IPS-NIHi11 (cell line): ENCODE data around the gene CASQ1.

ENCODE experiments used
- DNase-seq: peaks from one replicate; pipeline ENCODE4 v3.0.0; 2012; ENCODE audit warnings: mixed read lengths, low spot score

Gene CASQ1

DNA sequence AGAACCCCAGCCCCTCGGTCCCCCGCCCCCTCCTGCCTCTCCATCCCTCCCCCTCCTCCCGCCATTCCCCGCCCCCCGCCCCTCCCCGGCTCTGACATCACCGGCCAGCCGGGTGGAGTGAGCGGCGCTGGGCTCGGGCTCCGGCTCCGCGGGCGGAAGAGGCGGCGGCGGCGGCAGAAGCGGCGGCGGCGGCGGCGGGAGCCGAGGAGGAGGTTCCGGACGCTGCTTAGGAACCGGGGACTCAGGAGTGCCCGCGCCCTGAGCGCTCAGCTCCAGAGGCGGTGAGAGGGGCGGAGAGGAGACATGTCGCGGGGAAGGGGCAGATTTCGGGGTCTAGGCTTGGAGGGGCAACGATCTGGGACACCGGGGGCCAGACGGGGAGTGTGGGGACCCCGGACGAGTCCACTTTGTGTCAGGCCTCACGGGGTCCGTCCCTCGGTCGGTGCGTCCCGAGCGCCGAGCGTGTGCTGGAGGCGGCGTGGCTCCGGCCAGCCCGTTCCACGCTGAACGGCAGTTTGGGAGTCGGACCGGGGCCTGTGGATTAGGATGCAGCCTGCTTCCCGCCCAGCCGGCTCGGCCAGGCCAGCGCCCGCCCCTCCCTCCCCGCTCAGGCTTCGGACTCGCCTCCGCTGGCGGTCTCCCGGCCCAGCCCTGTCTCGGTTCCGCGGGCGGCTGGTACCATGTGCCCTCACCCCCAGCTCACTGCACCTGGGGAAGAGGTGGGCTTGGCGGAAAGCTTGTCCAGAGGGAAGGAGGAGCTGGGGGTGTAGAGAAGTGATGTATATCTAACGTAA lies 15.1 kb downstream of the CASQ1 start, which contains the start of gene PEA15:
PEA15 (plus strand) TSS at position 143 of the 794 bp plus-strand sequence. CDS start 6,161 bp downstream, outside the sequence.
- peak; percentile 98 for DNase-seq

DNA sequence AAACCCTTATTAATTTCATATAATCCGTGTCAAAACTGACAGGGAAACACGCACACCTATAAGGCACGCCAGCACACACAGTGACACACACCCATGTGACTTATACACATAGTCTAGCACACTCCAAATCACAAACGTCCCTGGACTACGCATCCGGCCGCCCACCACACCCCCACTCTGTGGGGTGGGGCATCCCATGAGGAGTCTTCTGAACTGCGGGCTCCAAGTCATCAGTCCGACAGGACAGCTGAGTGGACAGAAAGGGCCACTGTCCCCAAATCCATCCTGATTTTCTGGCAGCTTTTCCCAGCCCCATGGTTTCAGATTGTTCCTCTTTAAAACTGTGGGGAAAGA lies 15.6 kb downstream of the CASQ1 start:
- no peak for DNase-seq

DNA sequence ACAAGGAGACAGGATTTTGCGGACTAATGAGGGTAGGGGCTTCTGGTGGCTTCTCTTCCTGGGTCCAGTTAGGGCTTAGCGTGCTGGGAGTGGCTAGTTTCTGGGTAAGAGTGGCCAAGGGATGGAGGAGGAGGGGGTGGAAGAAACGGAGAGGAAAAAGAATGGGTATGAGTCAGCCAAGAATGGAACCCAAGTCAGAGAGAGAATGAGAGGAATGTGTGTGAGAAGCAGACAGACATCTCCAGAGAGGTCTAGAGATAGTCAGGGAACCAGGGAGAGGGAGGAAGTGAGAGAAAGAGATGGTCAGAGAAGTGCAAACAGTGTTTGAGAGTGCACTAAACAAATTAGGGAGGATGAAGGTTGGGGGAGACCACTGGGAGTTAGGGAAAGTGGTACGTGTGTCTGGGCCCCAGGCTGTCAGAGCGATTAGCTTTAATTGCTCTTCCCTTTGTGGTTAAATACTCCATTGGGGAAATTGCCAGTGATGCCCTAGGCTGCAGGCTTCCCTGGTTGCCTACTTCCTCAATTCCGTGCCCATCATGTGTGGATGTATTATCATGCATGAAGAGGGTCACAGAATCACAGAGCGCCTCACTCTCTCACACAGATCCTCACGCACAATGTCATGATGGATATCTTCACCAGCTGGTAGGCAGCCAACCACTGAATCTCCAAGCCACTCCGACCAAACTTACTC lies 16.2 kb downstream of the CASQ1 start:
- peak; percentile 56 for DNase-seq

DNA sequence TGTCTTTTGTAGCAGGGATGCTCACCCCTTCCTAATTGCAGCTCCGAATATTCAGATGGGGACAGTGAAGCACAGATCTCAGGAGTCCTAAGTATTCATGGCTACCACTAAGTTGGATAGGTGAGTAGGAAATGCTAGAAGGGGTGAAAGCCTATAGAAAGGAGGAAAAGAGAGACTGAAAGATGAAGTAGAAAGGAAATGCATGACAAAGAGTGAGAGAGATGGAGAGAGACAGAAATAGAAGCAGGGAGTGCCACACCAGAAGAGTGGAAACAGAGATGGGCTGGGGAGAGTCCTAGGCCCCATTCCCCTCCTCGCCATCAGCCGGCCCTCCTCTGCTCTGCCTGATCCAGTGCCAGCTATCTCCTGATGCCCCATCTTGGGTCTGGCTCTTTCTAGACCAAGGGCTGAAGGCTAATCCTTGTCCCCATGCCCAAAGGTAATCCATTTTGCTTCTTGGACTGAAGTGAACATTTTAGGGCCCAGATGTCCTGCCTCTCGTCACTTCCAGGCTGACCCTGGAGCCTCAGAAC lies 16.8 kb downstream of the CASQ1 start:
- no peak for DNase-seq

DNA sequence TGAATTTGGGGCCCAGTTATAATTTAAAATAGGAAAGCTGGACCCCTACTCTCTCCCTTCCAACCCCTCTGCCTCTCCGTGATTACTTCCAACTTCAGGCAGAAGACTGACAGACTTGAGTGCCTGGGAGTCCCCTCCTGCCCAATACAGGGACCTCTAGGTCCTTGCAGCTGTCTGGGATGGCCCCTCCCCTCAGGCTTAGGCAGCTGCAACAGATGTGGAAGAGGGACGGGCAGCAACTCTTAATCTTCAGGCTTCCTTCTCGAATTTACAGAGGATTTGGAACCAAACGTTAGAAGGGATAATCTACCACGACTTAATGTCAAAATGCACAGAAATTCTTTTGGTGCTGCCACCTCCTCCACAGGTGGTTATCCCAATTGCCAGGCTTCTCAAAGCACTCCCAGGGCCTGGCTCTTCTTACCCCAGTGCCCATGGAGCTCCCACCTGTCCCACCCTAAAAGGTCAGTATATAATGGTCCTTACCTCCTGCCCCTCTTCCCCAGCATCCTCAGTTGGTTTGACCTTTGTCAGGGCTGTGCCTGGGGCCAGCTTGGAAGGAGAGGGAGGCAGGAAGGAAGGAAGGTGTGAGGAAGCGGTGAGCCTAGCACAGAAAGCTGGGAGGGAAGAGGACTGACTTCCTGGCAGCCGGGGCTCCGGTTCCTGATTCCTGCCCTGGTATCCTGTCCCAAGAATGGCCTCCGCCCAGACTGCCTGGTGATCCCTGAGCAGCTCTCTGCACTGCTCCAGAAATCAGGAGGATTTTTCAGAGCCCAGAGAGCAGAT lies 17.6 kb downstream of the CASQ1 start:
- no peak for DNase-seq

DNA sequence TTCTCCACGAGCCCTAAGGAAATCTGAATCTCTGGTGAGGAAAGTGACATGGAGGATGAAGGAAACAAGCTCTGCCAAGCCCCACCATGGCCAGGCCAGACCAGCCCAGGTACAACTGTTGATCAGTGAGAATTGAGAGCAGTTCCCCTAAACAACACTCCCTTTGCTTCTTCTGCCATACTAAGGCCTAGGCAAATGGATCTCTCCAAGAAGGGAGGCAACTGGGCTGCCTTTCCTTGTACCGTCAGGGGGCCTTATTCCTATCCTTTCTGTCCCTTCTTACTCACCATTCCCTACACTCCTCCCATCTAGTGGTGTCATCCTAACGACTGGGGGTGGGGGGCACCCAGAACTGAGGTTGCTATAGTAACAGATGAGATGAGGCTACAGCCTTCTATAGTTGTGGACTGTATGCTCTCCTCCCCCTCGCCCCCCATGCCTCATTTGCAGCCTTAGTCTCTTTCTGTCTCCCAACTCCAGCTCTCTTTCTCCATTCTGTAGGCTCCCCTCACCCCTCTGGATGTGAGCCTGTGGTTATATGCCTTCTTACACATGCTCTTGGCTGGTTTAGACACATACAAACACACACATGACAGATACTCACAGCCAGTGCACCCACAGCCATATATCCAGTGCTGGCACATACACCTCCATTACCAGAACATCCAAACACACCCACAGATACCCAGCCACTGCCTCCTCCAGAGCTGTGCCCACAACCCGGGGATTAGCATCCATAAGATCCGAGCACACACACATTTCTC lies 18.4 kb downstream of the CASQ1 start:
- DNase-seq: no peak

DNA sequence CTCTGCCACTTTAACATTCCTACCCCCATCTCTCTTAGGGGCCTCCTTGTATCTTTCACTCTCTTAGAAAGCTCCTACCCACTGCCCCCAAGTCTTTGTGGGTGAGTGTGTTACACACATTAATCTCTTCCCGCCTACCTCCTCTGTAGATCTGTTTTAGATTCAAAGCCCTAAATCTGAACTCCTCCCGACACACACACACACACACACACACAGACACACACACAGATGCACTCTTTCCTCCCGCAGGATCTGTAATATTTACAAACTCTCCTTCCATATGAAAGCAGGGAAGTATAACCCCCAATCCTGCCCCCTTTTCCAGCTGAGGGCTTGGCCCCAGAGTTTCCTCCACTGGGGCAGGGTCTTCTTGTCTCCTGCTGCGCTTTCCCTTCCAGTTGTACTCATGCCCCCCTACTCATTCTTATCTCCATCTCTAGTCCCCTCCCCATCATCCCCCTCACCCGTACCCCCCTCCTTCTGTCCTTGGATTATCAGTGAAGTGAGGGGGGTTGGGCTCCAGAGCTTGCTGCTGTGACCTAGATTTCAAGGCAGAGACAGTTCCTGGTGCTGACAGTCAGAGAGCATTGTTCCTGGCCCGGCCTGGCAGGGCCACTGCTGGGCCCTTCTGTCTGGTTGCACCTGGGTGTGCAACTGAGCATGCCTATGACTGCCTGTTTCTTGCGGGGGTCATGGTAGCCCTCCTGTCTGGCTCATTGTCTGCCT lies 19.1 kb downstream of the CASQ1 start:
- no peak for DNase-seq

DNA sequence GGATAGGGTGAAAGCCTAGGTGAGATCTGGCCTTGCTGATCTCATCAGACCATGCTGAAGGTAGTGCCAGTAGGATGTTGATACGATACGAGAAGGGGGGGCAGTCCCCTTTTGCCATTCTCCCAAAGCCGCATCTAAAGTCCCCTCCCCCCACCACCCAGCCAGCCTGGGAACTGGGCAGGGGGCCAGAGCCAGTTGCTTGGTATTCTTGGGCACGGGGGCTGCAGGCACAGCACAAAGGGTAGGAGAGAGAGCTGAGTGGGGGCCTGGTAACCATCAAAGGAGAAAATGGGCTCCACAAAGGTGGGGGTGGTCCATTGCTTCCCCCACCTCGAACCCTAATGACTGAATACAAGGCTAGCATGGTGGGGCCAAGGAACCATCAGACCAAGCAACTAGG lies 20.2 kb downstream of the CASQ1 start:
- no peak for DNase-seq

DNA sequence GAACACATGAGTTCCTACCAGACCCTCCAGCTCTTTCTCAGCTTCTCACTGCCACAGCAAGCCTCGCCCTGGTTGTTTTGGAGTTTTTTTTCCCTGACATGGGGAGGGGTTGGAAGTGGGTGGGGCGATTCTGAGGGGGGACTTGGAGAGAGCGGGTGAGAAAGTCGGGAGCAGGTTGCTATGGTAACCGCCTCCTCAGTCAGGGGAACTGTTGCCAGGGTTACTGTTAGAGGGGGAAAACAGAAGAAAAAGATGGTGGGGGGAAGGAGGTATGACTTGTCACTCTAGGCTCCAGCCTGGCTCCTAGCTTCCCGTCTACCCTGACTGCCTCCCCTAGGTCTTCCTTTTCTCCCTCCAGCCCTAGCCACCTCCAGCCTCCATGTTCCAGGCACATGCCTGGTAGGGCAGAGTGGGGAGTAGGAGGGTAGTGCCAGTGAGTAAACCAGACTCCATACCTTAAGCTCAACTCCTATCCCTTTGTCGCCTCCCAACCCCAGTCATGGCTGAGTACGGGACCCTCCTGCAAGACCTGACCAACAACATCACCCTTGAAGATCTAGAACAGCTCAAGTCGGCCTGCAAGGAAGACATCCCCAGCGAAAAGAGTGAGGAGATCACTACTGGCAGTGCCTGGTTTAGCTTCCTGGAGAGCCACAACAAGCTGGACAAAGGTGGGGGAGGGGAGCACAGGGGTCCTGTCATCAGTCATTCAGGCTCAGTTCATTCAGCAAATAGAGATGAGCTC lies 20.8 kb downstream of the CASQ1 start:
- DNase-seq: no peak

DNA sequence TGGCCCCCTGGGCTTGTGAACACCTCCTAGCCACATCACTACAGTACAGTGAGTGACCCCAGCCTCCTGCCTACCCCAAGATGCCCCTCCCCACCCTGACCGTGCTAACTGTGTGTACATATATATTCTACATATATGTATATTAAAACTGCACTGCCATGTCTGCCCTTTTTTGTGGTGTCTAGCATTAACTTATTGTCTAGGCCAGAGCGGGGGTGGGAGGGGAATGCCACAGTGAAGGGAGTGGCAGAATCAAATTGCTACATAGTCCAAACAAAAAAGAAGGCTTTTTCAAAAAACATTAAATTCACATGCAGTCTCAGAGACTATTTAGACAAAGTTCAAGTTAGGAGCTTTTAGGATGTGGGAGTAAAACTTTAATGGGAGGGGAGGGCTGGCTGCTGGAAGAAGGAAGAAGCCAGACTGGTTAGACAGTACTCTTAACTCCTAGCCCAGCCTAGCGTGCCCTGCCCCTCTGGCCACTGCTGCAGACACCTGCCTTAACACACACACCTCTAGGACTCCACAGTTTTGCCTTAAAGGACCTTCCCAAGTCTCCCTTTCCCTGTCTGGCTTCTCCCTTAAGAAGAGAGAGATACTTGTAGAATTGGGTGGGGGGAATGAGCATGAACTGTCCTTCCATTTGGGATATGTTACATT lies 24.2 kb downstream of the CASQ1 start:
- DNase-seq: no peak

DNA sequence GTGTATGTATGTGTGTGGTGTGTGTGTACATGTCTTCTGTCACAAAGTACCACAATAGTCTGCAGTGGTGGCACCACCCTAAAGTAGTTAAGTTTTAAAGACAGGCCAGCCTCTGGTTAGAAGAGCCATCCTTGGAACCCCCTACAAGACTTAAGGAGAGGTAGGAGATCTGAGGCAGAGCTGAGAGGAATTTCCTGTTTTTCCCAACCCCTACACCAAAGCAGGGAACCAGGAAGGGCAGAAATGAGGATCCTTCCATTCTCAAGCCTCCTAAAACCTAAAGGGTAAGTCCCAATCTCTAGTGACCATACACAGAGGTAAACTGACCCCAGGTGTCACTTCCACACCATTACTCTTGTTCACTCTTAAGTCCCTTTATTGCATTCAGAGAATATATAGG lies 25.9 kb downstream of the CASQ1 start:
- no peak for DNase-seq

DNA sequence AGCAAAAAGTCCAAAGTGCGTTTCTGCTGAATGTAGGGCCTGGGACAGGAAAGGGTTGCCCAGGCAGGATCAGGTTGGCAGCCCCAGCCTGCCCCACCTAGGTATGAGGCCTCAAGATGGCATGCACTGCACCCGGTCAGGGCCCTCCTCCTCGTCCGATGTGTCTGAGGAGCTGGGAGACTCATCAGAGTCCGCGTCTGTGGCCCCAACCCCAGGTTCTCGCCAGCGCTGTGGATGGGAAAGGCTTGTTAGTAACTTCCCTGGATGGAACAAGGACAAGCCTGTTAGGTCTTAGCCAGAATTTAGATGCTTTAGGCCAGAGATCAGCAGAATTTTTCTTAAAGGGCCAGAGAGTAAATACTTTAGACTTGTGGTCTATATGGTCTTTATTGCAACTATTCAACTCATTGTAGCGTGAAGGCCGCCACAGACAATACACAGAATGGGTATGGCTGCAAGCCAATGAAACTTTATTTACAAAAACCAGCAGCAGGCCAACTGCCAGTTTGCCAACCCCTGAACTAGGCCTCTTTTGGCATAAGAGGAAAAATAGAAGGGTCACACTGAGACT lies 27.2 kb downstream of the CASQ1 start:
- no peak for DNase-seq

DNA sequence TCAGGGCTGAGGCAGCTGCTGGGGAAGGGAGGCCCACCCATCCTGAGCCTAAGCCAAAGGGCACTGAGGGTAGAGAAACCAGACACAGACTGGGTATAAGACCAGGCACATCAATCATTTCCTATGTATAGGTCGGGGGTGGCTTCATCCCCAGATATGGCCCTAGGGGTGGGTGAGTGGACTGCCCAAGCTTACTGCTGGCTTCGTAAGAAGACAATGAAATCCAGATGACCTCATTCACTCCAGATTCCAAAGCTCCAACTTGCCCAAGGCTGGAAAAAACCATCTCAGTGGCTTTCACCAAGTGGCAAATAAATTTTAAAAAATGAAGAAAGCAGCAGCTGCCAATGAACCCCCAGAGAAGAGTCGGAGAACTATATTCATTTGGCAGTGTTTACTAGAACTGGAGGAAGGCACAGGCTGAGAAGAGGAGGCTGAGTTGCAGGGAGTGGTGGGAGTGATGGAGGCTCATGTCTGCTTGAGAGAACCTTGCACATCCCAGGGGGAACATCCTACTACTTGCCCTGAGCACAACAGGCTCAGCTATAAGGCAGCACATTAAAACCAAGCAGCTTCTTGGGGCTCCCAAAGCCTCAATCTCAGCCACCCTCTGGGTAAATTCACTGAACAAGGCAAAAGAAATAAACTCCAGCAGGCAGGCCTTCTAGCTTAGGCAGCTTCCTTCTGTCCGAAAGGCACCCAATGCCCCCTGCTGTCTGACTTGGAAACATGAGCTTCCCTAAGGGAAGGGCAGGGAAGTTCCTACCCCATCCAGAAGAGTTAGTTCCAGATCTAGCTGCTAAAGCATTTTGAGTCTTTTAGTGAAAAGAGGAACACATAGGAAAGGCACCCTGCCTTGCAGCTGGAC lies 28.9 kb downstream of the CASQ1 start:
- DNase-seq: peak; percentile 68

DNA sequence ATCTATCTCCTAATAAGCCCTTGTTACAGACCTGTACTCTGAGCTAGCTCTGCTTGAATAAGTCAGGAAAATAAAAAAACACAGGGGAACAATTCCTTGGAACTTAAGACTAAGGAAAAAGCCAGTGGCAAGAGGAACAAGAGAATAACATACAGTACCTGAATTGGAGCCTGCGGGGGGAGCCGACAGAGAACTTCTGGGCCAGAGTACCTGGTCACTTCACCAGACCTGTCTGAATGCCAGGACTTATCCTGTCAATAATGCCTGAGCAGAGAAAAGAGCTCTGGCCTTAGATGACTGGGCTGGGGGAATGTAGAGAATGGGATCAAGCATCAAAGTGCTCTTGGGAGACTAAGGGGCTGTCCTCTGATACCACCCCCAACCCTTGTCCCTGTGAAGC lies 29.9 kb downstream of the CASQ1 start:
- no peak for DNase-seq

DNA sequence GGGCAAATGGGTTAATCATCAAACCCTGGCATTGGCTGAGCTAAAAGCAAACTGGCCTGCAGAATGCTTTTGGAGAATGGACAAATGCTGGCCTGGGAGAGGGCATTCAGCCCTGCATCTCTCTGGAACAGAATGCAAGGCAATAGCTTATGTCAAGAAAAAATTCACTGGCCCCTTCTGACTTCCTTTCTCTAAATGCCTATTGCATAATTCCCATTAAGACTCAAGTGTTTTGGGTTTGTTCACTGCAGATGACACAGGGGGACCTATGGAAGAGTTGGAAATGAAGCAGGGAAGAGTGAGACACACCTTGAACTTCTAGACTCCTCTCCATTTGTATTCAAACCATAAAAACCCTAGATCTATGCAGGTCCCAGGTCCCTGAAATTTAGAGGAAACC lies 30.7 kb downstream of the CASQ1 start:
- no peak for DNase-seq

DNA sequence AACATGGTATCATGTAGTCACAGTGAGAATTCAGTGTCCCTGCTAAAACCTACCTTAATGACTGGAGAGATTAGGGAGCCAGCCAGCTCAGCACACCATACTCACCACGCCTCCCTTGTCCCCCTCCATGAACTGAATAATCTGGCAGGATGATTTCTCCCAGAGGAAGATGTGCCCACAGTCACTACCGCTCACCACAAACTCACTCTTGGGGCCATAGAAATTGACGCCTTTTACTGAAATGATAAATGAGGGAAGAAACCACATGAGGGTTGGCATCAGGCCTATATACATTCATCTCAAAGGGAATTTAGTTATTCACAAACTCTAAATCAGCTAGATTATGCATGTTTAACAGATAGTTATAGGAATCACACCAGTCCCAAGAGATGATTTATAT lies 32.2 kb downstream of the CASQ1 start:
- DNase-seq: no peak

DNA sequence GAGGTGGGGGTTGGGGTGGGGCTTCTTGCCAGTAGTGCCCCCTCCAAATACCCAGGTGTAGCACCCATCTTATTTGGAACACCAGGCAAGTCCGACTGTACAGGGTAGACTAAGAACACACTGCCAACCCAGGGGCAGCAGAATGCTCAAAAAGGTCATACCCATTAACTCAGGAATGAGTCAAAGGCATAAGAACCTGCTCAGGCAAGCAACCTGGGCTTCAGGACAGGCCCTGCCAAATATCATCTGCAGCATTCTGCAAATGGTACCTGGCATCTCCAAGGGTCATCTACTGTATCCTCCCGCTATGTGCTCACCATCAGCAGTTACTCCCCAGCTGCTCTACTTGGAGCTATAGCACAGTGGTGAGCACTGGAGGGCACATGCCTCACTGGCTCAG lies 34.2 kb downstream of the CASQ1 start:
- no peak for DNase-seq

DNA sequence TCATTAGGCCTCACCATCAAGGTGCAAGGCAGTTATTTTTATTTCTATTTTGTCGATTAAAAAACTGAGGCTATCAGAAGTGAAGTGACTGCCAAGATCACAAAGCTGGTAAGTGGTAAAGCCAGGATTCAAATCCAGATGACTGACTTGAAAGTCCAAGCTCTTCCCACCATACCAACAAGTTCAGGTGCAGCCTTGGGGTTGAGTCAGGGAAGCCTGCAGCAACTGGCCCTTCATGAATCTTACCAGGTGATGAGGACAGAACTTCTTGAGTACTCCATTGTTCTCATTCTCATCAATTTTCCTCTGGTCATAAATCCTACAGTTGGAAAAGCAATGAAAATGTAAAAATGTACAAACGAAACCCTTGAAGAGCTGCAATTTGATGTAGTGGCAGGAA lies 35.0 kb downstream of the CASQ1 start:
- no peak for DNase-seq

DNA sequence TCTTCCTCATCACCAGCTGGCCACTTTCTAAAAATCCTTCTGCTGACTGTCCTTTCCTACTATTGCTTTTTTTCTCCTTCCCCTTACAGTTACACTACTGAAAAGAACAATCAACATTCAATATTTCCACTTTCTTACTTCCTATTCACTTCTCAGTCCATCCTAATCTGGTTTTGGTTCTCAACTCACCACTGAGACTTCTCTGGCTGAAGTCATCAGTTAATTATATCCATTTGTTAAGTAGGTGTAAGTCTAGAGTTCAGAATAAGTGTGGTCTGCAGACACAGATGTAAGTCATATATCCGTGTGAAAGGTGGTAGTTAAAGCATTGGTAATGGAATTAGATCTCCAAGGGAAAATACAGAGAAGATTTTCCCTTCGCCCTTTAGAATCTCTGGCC lies 36.2 kb downstream of the CASQ1 start:
- no peak for DNase-seq
